Vagina (tissue), 2 donors: ENCODE results near the gene MRM2. TPM values are rescaled to one million over a fixed set of nuclear protein-coding genes. Genes with fewer than 3 reads are reported as not detected.

ENCODE experiments used
- DNase-seq, 2 donors: peaks; one replicate each; pipeline ENCODE4 v3.0.0-alpha.2; 2017; ENCODE audit errors: extremely low spot score in 2 of 2
- H3K27ac ChIP-seq: fragments of 200-600 bp; sonication (generic); one replicate; pipeline ENCODE4 v1.5.1; 2019
- H3K27me3 ChIP-seq: fragments of 200-600 bp; sonication (generic); one replicate; pipeline ENCODE4 v1.5.1; 2019
- H3K36me3 ChIP-seq, 2 donors: fragments of 200-600 bp; sonication (generic); one replicate each; pipeline ENCODE4 v1.5.1; 2017 to 2019
- H3K4me1 ChIP-seq: fragments of 200-600 bp; sonication (generic); one replicate; pipeline ENCODE4 v1.5.1; 2019
- H3K4me3 ChIP-seq, 2 donors: fragments of 200-600 bp; sonication (generic); 1 replicate in 1 of 2; 2 replicates in 1 of 2; pipeline ENCODE4 v1.5.1; 2016 to 2019
- H3K9me3 ChIP-seq: fragments of 200-600 bp; sonication (generic); one replicate; pipeline ENCODE4 v1.5.1; 2019
- CTCF ChIP-seq, 3 experiments: fragments of 450-650 bp in 2 of 3; fragments of 200-600 bp in 1 of 3; sonication (generic) in 1 of 3; IDR thresholded peaks; one replicate each; pipeline ENCODE4 v1.5.1; 2017 to 2019; ENCODE audit warnings: antibody characterized with exemption in 3 of 3, mild to moderate bottlenecking in 2 of 3, moderate library complexity in 2 of 3
- POLR2A ChIP-seq, 2 donors: fragments of 450-650 bp; IDR thresholded peaks; one replicate each; pipeline ENCODE4 v1.6.1; 2017; ENCODE audit warnings: antibody characterized with exemption in 2 of 2, mild to moderate bottlenecking in 2 of 2, moderate library complexity in 2 of 2
- POLR2AphosphoS5 ChIP-seq, 2 donors: sonication (generic); formaldehyde crosslinking; IDR thresholded peaks; one replicate each; pipeline ENCODE4 v1.9.0; 2017; ENCODE audit warnings: antibody characterized with exemption in 2 of 2, mild to moderate bottlenecking in 2 of 2, low read depth in 1 of 2; ENCODE audit not compliant: insufficient read depth in 1 of 2
- intact Hi-C: fragments of 100-400 bp; cut with DNase I; formaldehyde crosslinking; loops from one replicate; pipeline ENCODE4 v1.15.1; 2023
- total RNA-seq: library from RNA; depleted of rRNA; stranded (reverse); fragments of >200 nt; gene quantifications from one replicate; pipeline ENCODE4 v1.2.3, GENCODE V29; 2016

The MRM2 gene
- total RNA-seq, 1 donor from 2014 or later, result 8.3 TPM

- TF ChIP-seq POLR2AphosphoS5 (IDR thresholded peaks at IDR 0.05; ENCODE audit: insufficient read depth in 1 of 2, low read depth in 1 of 2), result no peak
- no peak for TF ChIP-seq POLR2A (IDR thresholded peaks at IDR 0.05)
- no peak for TF ChIP-seq CTCF (IDR thresholded peaks at IDR 0.05)
- Histone ChIP-seq H3K27ac (no peak overlapping the region), H3K36me3 (peaks cover 0 to 19% of the 10 kb centered on the region in 2 donors), H3K27me3 (no peaks in the 10 kb centered on the region), H3K4me3 (no peak overlapping the region), H3K9me3 (no peaks in the 10 kb centered on the region), H3K4me1 (peaks cover 6% of the 10 kb centered on the region)
- intact Hi-C loops, result no loop called here
- no peak for DNase-seq
Observed at GRCh38 chr7:2266911-2267310, 24.9 kb upstream of the MRM2 start.

DNA sequence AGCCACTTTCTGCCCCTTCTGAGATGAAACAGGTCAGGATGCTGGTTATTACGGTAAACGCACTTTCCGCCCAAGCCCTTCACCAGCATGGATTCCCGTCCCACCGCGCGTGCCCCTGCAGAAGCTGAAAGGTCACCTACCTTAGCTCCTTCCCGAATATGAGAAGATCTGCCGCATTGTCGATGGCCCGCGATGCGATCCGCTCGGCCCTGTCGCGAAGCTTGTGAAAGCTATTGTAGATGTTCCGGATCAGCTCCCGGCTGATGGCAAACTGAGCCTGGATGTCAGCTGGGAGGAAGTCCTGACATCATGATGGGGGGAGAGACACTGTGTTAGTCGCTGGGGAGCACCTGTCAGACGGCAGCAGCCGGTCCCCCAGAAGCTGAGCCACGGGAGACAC, 22.2 kb upstream of the MRM2 start:
- no peak for TF ChIP-seq CTCF (IDR thresholded peaks at IDR 0.05)
- TF ChIP-seq POLR2AphosphoS5 (IDR thresholded peaks at IDR 0.05; ENCODE audit: insufficient read depth in 1 of 2, low read depth in 1 of 2), result no peak
- TF ChIP-seq POLR2A (IDR thresholded peaks at IDR 0.05), result no peak
- H3K27ac ChIP-seq, result no peak overlapping the region
- no peaks in the 10 kb centered on the region for H3K4me1 ChIP-seq
- H3K9me3 ChIP-seq, result no peaks in the 10 kb centered on the region
- no peaks in the 10 kb centered on the region for H3K27me3 ChIP-seq
- H3K36me3 ChIP-seq, result peaks cover 0 to 10% of the 10 kb centered on the region in 2 donors
- H3K4me3 ChIP-seq, result no peak overlapping the region
- DNase-seq, result no peak
- intact Hi-C loops, result loop anchor here (5.0 kb wide), 1 partner anchor 1602 kb away; no protein-coding TSS in a partner anchor

DNA sequence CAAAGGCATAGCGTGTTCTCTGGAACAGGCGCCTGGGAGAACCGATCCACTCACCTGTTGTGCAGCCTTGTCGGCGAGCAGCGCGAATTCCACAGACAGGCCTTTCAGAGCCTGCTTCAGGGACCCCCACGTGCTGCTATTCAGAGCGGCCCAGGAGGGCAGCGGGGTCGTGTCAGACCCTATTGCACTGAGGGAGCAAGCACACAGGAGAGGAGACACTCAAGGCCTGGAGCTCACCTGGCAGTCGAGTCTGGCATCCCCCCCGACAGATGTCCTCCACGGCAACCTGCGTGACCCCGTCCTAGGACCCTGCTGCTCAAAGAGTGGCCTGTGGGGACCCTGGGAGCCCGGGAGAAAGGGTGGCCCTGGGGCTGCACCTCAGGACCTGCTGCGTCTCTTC, 21.2 kb upstream of the MRM2 start:
- no peak overlapping the region for H3K27ac ChIP-seq
- no peak overlapping the region for H3K4me3 ChIP-seq
- TF ChIP-seq POLR2AphosphoS5 (IDR thresholded peaks at IDR 0.05; ENCODE audit: insufficient read depth in 1 of 2, low read depth in 1 of 2) (no peak), POLR2A (IDR thresholded peaks at IDR 0.05) (no peak)
- peaks cover 0 to 10% of the 10 kb centered on the region in 2 donors for H3K36me3 ChIP-seq
- intact Hi-C loops, result loop anchor here (5.0 kb wide), 1 partner anchor 1601 kb away; no protein-coding TSS in a partner anchor
- no peaks in the 10 kb centered on the region for H3K9me3 ChIP-seq
- H3K27me3 ChIP-seq, result no peaks in the 10 kb centered on the region
- DNase-seq, result no peak
- H3K4me1 ChIP-seq, result no peaks in the 10 kb centered on the region

GRCh38 chr7:2261611-2262010, 19.6 kb upstream of the MRM2 start:
- no peak overlapping the region for H3K4me3 ChIP-seq
- no peaks in the 10 kb centered on the region for H3K27me3 ChIP-seq
- H3K27ac ChIP-seq, result no peak overlapping the region
- peaks cover 0 to 21% of the 10 kb centered on the region in 2 donors for H3K36me3 ChIP-seq
- no peak for TF ChIP-seq POLR2AphosphoS5 (IDR thresholded peaks at IDR 0.05; ENCODE audit: insufficient read depth in 1 of 2, low read depth in 1 of 2)
- TF ChIP-seq CTCF (IDR thresholded peaks at IDR 0.05), result no peak
- no peak for TF ChIP-seq POLR2A (IDR thresholded peaks at IDR 0.05)
- H3K9me3 ChIP-seq, result no peaks in the 10 kb centered on the region
- H3K4me1 ChIP-seq, result no peaks in the 10 kb centered on the region
- intact Hi-C loops, result loop anchor here (5.0 kb wide), 1 partner anchor 1599 kb away; no protein-coding TSS in a partner anchor
- no peak for DNase-seq

- Histone ChIP-seq H3K27me3 (no peaks in the 10 kb centered on the region), H3K27ac (no peak overlapping the region), H3K4me3 (no peak overlapping the region), H3K4me1 (no peaks in the 10 kb centered on the region), H3K9me3 (no peaks in the 10 kb centered on the region), H3K36me3 (peaks cover 0 to 29% of the 10 kb centered on the region in 2 donors)
- intact Hi-C loops, result loop anchor here (5.0 kb wide), 1 partner anchor 1599 kb away; no protein-coding TSS in a partner anchor
- DNase-seq, result no peak
- TF ChIP-seq POLR2AphosphoS5 (IDR thresholded peaks at IDR 0.05; ENCODE audit: insufficient read depth in 1 of 2, low read depth in 1 of 2), result no peak
- no peak for TF ChIP-seq POLR2A (IDR thresholded peaks at IDR 0.05)
Observed at GRCh38 chr7:2260820-2261219, 18.8 kb upstream of the MRM2 start.

GRCh38 chr7:2259480-2259879, 17.5 kb upstream of the MRM2 start:
- no peak for DNase-seq
- Histone ChIP-seq H3K9me3 (no peaks in the 10 kb centered on the region), H3K4me1 (no peaks in the 10 kb centered on the region), H3K36me3 (peaks cover 0 to 32% of the 10 kb centered on the region in 2 donors), H3K27me3 (no peaks in the 10 kb centered on the region), H3K27ac (no peak overlapping the region), H3K4me3 (no peak overlapping the region)
- intact Hi-C loops, result no loop called here
- no peak for TF ChIP-seq CTCF (IDR thresholded peaks at IDR 0.05)
- no peak for TF ChIP-seq POLR2AphosphoS5 (IDR thresholded peaks at IDR 0.05; ENCODE audit: insufficient read depth in 1 of 2, low read depth in 1 of 2)
- no peak for TF ChIP-seq POLR2A (IDR thresholded peaks at IDR 0.05)
